ENCODE results near the gene ZFYVE27.

- TF ChIP-seq, protein P1, sequence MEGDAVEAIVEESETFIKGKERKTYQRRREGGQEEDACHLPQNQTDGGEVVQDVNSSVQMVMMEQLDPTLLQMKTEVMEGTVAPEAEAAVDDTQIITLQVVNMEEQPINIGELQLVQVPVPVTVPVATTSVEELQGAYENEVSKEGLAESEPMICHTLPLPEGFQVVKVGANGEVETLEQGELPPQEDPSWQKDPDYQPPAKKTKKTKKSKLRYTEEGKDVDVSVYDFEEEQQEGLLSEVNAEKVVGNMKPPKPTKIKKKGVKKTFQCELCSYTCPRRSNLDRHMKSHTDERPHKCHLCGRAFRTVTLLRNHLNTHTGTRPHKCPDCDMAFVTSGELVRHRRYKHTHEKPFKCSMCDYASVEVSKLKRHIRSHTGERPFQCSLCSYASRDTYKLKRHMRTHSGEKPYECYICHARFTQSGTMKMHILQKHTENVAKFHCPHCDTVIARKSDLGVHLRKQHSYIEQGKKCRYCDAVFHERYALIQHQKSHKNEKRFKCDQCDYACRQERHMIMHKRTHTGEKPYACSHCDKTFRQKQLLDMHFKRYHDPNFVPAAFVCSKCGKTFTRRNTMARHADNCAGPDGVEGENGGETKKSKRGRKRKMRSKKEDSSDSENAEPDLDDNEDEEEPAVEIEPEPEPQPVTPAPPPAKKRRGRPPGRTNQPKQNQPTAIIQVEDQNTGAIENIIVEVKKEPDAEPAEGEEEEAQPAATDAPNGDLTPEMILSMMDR (conservative IDR thresholded peaks at IDR 0.05 in 1 of 2, IDR thresholded peaks at IDR 0.05 in 1 of 2; ENCODE audit: extremely low read depth in 1 of 2, insufficient read depth in 1 of 2, low read depth in 1 of 2, low read length in 2 of 2), result no peak
- TF ChIP-seq EZH2 (IDR thresholded peaks at IDR 0.05; ENCODE audit: borderline replicate concordance, low read length), result no peak
Observed at GRCh38 chr10:97711640-97712572, 25.0 kb upstream of the ZFYVE27 start.
